HG03108 (cell line): ENCODE results near the gene ANK3.
"Not testable (repeated sequence)": the region's sequence is repeated elsewhere in the genome, so short reads cannot be mapped to it uniquely, and the experiment has no call there.

ENCODE experiments used
- ATAC-seq: cut with Tn5 transposase; IDR thresholded peaks from one replicate; pipeline ENCODE4 v1.9.1; 2021; ENCODE audit warnings: moderate library complexity; ENCODE audit not compliant: unreplicated experiment

The ANK3 gene

GRCh38 chr10:60043561-60044241 is 346.0 kb downstream of the ANK3 start:
- no peak for ATAC-seq

GRCh38 chr10:60042914-60043313 is 346.8 kb downstream of the ANK3 start:
- no peak for ATAC-seq

- ATAC-seq: no peak
Observed at GRCh38 chr10:60042262-60042661, 347.4 kb downstream of the ANK3 start.

- no peak for ATAC-seq
Observed at GRCh38 chr10:60041489-60042133, 348.1 kb downstream of the ANK3 start.

- ATAC-seq: no peak
Observed at GRCh38 chr10:60040014-60040662, 349.5 kb downstream of the ANK3 start.

GRCh38 chr10:60035984-60036383 is 353.7 kb downstream of the ANK3 start:
- ATAC-seq: no peak

GRCh38 chr10:60035375-60035774 is 354.3 kb downstream of the ANK3 start:
- ATAC-seq: not testable (repeated sequence)

- no peak for ATAC-seq
Observed at GRCh38 chr10:60032723-60033122, 357.0 kb downstream of the ANK3 start.

- ATAC-seq: peak; percentile 75
Observed at GRCh38 chr10:60031664-60032063, 358.0 kb downstream of the ANK3 start.

GRCh38 chr10:60031183-60031582 is 358.5 kb downstream of the ANK3 start:
- ATAC-seq: no peak

- no peak for ATAC-seq
Observed at GRCh38 chr10:60029475-60029874, 360.2 kb downstream of the ANK3 start.

GRCh38 chr10:60028081-60028480 is 361.6 kb downstream of the ANK3 start:
- no peak for ATAC-seq

GRCh38 chr10:60025279-60025678 is 364.4 kb downstream of the ANK3 start:
- no peak for ATAC-seq

GRCh38 chr10:60024506-60024905 is 365.2 kb downstream of the ANK3 start:
- no peak for ATAC-seq

GRCh38 chr10:60023155-60023877 is 366.4 kb downstream of the ANK3 start:
- no peak for ATAC-seq

- ATAC-seq: no peak
Observed at GRCh38 chr10:60021361-60021760, 368.3 kb downstream of the ANK3 start.

GRCh38 chr10:60016794-60017193 is 372.9 kb downstream of the ANK3 start:
- no peak for ATAC-seq

- ATAC-seq: no peak
Observed at GRCh38 chr10:60009710-60010383, 379.8 kb downstream of the ANK3 start.

GRCh38 chr10:60009276-60009675 is 380.4 kb downstream of the ANK3 start:
- no peak for ATAC-seq

GRCh38 chr10:60008816-60009215 is 380.9 kb downstream of the ANK3 start:
- no peak for ATAC-seq

- no peak for ATAC-seq
Observed at GRCh38 chr10:60006062-60006461, 383.6 kb downstream of the ANK3 start.
